Fibroblast of the aortic adventitia (primary cell): Measurements from ENCODE around the gene AGPAT3. TPM values are rescaled to one million over a fixed set of nuclear protein-coding genes. Genes with fewer than 3 reads are reported as not detected.

Source experiments
- DNase-seq: peaks from one replicate; pipeline ENCODE4 v3.0.0-alpha.2; 2010; ENCODE audit warnings: low read depth
- H3K4me3 ChIP-seq: 2 replicates; pipeline ENCODE4 v1.5.1; 2011; ENCODE audit warnings: low read depth, mild to moderate bottlenecking, control low read depth, low read length, moderate library complexity
- CTCF ChIP-seq: IDR thresholded peaks from 2 replicates; pipeline ENCODE4 v1.5.1; 2011; ENCODE audit warnings: mild to moderate bottlenecking, low read length, control low read depth, inconsistent platforms; ENCODE audit not compliant: insufficient read depth
- total RNA-seq: library from RNA; depleted of rRNA; stranded (reverse); fragments of >200 nt; gene quantifications from 2 replicates; pipeline ENCODE4 v1.2.3, GENCODE V29; 2012; ENCODE audit warnings: low replicate concordance

AGPAT3 gene
- total RNA-seq, 1 donor, result 29.0 TPM

GRCh38 chr21:43967981-43968380, 103.0 kb downstream of the AGPAT3 start:
- DNase-seq, result no peak

GRCh38 chr21:43968410-43969114, 103.5 kb downstream of the AGPAT3 start:
- DNase-seq, result no peak
- TF ChIP-seq CTCF, result no peak
- no peak overlapping the region for H3K4me3 ChIP-seq

More at GRCh38 chr21:43967981-43968380, 103.0 kb downstream of the AGPAT3 start:
- no peak overlapping the region for H3K4me3 ChIP-seq
- TF ChIP-seq CTCF, result no peak

- no peak overlapping the region for H3K4me3 ChIP-seq
- no peak for TF ChIP-seq CTCF
- DNase-seq, result no peak
Measured at GRCh38 chr21:43969115-43969444, 104.1 kb downstream of the AGPAT3 start.

- TF ChIP-seq CTCF, result no peak
Measured at GRCh38 chr21:43970551-43970950, 105.5 kb downstream of the AGPAT3 start.

GRCh38 chr21:43971201-43971991, 106.4 kb downstream of the AGPAT3 start:
- DNase-seq, result no peak
- no peak for TF ChIP-seq CTCF
- no peak overlapping the region for H3K4me3 ChIP-seq

More at GRCh38 chr21:43970551-43970950, 105.5 kb downstream of the AGPAT3 start:
- no peak for DNase-seq
- no peak overlapping the region for H3K4me3 ChIP-seq

GRCh38 chr21:43971992-43972255, 106.9 kb downstream of the AGPAT3 start:
- no peak overlapping the region for H3K4me3 ChIP-seq
- no peak for TF ChIP-seq CTCF
- DNase-seq, result no peak
